HG03571 (cell line): ENCODE data around the gene NNT.
"Not testable (repeated sequence)": the region's sequence is repeated elsewhere in the genome, so short reads cannot be mapped to it uniquely, and the experiment has no call there.

Source experiments
- ATAC-seq: cut with Tn5 transposase; IDR thresholded peaks from one replicate; pipeline ENCODE4 v1.9.1; 2021; ENCODE audit not compliant: unreplicated experiment

Gene NNT

DNA sequence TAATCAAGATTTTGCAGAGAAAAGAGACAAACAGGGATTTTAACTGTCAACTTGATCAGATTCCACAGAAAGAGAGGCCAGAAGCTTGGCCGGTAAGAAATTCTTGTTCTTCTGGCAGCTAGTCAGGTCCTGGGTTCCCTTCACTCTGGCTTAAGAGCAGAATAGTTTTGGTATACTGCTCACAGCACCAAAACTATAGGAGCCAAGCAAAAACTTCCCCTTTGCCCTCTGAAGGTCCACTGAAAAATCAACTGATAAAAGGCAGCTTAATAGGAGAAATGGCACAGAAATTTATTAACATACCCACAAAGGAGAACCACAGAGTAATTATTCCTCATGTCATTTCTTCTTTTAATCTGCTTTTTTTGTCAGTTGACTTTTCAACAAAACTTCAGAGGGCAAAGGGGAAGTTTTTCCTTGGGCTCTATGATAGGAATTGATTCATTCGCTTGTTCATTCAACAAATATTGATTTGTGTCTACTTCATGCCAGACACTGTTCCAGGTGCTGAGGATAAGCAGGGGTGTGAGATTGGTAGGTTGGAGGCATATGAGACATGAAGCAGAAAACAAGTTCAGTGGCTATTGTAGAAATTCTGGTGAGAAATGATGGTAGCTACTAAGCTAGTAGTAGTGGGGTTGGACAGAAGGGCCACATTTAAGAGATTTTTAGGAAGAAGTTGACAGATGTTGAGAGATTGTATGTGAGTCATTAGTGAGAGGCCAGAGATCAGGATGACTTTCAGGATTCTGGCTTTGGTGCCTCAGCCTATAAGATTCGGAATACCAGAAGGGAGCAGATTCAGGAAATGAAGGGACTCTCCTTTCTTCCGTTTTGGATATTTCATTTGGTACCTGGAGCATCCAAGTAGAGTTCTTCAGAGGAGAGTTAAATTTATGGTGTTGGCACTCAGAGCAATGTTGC, 20.6 kb upstream of the NNT start:
- ATAC-seq: no peak

DNA sequence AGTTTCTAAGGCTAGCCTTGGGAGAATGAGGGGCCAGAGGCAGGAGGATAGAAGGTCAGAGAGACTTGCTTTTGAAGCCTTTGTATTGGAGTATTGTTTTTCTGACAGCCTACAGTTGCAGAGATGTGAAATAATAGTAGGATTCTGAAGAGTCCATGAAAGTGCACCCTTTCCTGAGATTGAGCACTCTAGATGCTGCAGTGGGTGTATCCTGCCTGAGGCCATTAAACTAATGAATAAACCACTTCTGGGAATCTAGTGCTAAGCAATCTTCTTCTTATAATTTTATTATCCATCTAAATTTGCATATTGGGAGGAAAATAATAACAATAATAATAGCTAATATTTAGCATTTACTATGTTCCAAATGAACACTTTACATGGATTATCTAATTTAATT, 19.3 kb upstream of the NNT start:
- no peak for ATAC-seq

DNA sequence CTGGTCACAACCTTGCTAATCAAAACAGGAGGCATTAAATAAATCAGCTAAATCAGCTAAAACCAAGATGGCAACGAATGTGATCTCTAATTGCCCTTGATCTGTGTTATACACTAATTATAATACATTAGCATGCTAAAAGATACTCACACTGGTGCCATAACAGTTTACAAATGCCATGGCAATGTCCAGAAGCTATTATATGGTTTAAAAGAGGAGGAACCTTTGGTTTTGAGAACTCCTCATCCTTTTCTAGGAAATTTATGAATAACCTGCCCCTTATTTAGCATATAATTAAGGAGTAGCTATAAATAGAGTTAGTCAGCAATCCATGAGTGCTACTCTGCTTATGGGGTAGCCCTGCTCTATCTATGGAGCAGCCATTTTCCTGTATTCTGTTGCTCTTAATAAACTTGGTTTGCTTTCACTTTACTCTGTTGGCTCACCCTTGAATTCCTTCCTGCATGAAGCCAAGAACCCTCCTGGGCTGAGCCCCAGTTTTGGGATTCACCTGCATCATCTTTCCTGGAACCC, 18.7 kb upstream of the NNT start:
- ATAC-seq: no peak

DNA sequence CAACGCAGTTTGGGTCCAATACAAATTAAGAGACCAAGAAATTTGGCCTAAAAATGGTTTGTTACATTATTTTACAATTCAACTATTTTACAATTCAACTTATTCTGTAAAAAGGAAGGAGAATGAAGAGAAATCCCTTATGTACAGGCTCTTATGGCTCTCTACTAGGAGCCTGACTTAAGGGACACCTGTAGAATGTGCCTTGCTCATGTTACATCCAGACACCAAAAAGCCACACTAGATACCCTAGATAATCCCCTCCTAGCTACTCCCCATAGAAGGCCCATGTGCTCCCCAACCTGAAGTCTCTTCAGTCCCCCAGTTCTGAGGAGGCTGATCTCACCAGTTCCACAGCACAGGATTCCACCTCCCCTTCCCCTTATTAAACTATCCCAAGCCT, 14.1 kb upstream of the NNT start:
- ATAC-seq: no peak

DNA sequence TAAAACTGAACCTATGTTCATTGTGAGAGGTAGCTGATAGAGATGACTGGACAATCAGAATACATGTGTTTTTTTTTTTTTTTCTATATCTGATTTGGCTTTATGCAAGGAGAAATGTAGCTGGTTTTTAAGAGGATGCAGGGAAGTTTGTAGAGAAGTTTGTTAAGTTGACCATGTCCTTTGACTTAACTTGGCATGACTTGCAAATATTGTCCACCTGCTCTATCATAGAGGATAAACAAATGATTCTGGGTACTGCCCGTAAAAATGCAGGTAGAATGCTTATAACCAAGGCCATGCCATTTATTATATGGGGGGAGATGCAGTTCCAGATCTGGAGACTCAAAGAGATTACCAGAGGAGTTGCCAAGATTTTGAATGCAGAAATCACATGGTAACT, 13.7 kb upstream of the NNT start:
- ATAC-seq: no peak

DNA sequence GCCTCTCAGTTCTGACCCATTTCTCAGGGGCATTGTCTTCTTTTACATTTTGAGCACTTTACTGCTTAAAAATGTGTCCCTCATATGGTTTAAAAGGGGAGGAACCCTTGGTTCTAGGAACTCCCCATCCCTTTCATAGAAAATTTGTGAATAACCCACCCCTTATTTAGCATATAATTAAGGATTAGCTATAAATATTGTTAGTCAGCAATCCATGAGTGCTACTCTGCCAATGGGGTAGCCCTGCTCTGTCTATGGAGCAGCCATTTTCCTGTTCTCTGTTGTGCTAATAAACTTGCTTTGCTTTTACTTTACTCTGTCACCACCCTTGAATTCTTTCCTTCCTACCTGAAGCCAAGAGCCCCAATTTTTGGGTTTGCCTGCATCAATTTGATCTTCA, 12.3 kb upstream of the NNT start:
- ATAC-seq: no peak

DNA sequence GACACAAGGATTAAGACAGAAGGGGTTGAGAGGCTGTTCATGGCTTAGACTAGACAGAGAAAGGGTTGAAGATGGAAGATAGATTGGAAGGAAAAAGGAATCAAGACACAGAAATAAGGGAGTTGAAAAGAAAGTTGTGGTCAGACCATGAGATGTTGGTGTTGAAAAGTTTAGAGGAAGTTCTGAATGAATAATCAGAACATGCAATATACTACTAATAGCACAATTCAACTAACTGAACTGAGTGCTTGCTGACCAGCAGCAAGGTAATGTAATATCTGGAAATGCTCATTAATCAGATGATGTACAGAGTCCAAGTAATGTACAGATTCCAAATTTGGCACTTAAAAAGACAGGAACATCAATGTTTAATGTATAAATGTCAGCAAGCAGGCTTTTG, 10.6 kb upstream of the NNT start:
- ATAC-seq: no peak

DNA sequence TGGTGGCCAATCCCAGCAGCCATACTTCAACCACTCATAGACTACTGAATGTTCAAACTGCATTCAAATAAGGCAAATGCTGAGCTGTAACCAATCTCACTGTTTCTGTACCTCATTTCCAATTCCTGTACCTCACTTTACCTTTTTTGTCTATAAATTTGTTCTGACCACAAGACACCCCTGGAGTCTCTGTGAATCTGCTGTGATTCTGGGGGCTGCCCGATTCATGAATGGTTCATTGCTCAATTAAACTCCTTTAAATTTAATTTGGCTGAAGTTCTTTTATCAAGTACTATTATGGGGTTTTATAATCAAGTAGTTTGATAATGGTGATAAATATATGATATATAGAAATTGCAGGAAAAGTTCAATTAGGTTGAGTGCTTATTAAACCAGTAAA, 4.1 kb upstream of the NNT start:
- not testable (repeated sequence) for ATAC-seq

DNA sequence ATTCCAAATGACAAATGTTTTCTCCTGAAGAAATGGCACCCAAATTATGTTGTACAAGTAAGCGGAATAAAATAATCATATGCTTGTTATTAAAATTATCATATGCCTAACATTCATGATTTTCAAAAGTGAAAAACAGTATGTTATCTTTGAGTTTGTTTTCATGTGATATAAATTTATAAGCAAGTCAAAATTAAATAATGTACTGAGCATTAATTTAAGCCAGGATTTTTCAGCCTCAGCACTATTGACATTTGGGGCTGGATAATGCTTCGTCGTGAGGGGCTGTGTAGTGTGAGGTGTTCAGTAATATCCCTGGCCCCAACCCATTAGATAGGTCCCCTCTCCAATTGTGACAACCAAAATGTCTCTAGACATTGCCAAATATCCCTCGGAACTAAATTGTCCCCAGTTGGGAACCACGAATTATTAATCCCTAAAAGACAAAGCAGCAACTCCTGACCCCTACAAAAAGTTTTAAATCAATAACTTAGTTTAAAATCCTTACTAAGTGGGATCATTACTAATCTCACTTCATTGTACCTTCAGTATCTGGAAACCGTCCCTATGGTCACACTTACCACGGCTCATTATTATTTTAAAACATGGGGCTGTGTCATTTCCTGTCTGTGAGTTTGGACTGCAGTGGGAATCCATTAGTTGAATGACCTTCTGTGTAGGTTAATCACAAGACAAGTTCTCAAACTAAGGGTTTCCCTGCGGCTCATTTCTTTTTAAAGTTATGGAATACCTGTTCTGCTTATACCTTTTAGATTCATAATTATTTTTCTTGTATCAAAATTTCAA, 1.3 kb upstream of the NNT start:
- ATAC-seq: no peak

DNA sequence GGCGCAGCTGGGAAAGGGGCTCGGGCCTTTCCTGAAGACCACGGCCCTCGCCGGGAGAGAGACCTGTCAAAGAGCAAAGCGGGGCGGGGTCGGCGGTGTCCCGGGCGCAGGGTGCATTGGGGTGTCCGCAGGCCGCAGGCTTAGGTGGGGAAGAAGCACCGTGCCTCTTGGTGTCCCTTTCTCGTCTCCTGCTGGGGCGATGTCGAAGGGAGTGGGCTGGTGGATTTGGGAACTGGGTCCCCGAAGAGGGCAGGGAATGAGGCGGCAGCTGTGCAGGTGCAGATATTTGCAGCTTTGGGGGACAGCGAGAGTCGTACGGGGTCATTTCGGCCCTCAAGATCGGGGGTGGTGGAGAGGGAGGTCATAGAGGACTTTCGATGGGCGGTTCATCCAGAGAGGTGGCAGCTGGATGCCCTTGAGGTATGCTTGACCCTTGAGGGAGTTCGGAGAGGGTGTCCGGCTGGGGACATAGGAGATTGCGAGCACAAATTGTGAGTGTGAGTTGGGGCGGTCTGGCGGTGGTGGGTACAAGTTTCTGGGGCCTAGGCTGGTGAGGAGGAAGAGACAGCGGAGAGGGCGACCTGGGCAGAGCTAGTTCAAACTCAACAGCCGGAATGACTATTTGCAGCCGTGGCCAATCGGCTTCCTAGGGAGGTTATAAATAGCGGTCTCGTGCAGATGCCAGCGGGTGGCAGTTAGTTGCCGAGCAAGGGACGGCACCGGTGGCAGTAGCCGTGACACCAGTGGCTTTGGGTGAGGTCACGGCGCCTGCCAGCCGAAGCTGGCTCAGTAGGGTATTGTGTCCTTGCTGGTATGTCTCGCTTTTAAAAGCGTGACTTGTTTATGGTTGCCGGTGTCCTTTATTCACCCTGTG, 601 bp downstream of the NNT start:
- peak; percentile 47 for ATAC-seq

DNA sequence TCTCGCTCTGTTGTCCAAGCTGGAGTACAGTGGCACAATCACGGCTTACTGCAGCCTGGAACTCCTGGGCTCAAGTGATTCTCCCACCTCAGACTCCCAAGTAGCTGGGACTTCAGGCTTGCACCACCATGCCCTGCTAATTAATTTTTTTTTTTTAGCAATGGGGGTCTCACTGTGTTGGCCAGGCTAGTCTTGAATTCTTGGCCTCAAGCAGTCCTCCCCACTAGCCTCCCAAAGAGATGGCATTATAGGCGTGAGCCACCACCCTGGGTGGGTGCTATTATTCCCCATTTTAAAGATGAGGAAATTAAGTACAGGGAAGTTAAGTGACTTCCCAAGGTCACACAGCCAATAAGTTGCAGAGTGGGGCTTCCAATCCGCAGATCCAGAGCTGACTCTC, 1.7 kb downstream of the NNT start:
- ATAC-seq: no peak

DNA sequence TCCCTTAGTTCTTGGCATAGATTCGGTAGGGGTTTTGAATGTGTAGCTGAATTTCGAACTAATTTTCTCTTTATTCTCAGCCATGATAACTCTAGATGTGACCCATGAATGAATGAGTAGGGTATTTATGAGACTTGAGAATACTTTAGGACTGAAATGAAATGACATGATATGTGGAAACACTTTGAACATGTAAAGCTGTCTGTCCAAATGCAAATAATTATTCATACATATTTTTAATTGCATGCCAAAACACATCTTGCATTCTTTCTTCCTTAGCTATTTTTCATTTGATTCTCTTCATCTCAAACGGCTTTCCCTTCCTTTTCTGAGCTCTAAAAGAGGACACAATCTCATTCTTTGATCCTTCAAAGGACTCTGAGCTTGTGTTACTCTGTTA, 3.4 kb downstream of the NNT start:
- ATAC-seq: no peak

DNA sequence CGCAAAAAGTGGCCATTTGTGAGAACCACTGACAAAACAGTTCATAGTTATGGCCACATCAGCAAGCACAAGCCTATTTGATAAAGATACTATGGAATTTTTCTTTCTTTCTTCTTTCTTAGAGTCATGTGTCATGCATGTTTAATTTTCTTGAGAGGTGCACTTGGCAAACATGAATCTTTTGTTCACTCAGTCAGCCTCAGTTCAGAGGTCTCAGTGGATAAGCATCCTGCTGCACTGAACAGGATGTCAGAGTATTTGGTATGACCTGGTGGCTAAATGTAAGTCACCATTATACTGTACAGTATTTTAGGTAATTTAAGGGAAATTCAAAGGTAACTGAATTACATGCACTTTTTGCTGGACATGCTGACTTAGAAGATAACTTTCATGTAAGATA, 5.4 kb downstream of the NNT start:
- no peak for ATAC-seq

DNA sequence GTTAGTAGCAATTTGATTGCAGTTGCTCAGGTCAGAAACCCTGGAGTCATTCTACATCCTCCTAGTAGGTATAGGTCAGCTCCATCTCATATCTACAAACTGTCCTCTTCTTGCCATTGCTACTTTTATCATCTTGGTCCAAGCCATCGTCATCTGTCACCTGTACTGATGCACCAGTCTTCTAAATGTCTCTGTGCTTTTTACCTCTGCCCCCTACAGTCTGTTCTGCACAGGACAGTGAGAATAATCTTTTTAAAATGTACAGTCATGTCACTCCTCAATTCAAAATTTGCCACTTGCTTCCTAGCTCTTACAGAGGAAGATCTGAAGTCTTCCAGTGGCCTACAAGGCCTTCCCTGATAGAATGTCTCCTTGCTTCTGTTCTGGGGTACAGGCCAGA, 6.8 kb downstream of the NNT start:
- no peak for ATAC-seq

DNA sequence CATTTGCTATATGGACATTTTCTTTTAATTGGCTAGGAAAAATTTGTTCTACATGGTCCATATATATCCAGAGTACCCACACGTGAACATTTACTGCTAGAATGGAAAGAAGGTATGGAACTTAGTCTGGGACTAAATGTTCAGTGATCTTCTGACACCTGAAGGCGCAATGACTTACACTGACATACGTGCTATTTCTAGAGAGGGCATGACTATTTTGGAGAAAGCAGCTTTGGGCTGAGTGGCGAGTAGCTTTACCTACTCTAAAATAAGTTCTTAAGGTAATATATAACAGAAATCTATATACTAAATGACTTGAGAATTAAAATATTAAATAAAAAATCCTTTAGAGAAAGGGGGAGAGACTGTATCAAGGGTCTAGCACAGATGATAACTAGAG, 10.4 kb downstream of the NNT start:
- ATAC-seq: no peak

DNA sequence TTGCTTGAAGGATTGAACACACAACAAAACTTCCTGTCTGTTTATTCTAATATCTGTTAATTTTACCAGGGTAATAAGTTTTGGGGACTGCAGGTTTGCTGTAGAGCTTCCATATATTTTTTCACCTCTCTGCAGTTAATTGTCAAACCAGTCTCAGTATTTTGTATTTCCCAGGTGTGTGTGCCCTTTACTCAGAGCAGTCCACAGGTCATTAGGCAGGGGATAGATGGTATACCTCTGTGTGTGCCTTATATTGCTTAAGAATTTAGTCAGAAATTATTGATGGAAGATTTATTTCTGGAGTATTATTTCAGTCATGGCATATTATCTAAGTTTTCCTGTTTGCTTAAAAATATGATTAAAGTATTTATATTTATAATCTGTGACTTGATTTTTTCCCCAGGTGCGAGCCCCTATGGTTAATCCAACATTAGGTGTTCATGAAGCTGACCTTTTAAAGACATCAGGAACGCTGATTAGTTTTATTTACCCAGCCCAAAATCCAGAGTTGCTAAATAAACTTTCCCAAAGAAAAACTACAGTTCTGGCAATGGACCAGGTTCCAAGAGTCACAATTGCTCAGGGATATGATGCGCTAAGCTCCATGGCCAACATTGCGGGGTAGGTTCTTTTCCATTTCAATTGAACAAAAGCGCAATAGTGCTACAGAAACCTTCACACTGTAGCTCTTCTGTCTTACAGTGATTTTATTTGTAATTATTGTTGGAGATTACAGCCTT, 12.6 kb downstream of the NNT start:
- ATAC-seq: no peak

DNA sequence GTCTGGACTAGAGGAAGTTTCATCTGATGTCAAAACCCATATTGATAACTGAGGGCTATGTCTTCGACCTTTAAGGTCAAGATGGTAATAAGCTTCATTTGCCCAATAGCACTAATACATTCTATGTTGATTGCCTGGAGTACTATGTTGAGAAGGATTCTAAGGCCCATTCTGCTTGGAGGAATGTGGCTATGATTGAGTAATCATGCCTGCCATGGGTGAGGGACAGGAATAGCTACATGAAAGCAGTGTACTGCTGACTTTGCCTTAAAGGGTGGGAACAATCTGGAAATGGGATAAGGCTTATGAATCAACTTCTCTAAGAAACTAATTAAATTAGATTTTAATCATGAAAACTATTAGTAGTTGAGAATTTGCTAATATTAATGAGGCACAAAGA, 13.6 kb downstream of the NNT start:
- ATAC-seq: no peak

DNA sequence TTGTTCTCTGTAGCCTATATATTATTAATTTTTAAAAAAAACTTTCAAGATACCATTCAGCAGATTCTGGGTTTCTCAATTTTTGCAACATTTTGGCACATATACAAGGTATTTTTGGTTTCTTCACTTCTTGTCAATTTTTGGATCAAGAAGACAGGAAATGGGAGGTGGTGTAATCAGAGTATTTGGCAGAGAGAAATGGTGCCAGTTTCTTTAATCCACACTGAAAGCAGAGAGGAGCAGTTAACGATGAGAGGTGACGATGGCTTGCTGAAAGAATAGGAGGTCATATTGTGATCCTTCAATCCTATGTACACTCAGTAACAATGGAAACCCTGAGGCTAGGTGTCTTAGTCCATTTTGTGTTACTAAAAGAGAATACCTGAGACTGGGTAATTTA, 16.4 kb downstream of the NNT start:
- ATAC-seq: no peak

DNA sequence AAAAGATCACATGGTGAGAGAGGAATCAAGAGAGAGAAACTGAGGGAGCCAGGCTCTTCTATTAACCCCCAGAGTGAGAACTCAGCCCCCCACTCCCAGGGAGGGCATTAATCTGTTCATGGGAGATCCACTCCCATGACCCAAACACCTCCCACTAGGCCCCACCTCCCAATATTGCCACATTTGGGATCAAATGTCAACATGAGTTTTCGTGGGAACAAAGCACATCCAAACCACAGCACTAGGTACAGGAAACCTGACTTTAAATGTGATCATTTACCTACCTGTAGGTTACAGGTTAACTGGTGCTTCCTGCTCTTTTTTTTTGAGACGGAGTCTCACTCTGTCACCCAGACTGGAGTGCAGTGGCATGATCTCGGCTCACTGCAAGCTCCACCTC, 16.9 kb downstream of the NNT start:
- ATAC-seq: no peak

DNA sequence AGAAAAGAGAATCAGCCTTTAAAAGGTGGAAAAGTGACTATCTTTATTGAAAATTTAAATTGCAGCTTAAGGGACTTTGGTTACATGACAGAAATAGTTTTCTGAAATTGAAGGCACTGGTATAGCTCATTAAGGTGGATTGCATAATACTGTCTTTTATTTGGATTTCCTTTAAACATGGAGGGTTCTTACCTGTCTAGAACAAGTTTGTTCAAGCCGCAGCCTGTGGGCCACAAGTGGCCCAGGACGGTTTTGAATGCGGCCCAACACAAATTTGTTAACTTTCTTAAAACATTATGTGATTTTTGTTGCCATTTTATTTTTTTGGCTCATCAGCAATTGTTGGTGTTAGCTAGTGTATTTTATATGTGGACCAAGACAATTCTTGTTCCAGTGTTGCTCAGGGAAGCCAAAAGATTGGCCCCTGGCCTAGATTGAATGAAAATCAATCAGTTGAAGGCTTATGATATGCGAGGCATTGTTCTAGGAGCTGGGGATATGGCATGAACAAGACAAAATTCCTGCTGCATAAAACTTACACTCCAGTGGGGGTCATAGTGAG, 18.0 kb downstream of the NNT start:
- ATAC-seq: no peak
